H9 (cell line): Measurements from ENCODE around the gene ZNF622. TPM values are rescaled to one million over a fixed set of nuclear protein-coding genes. Genes with fewer than 3 reads are reported as not detected.

Experiments used
- DNase-seq: peaks from one replicate; pipeline ENCODE4 v3.0.0-alpha.2; 2017
- H2AFZ ChIP-seq: one replicate; pipeline ENCODE4 v1.6.1; 2013; ENCODE audit warnings: mild to moderate bottlenecking, low read length, control low read depth, moderate library complexity
- H2AK5ac ChIP-seq: 2 replicates; pipeline ENCODE4 v1.6.1; 2013; ENCODE audit warnings: low read length, control low read depth, mixed read lengths; ENCODE audit not compliant: insufficient read length
- H2BK120ac ChIP-seq: one replicate; pipeline ENCODE4 v1.6.1; 2013; ENCODE audit warnings: low read depth, mild to moderate bottlenecking, low read length, control low read depth, inconsistent platforms; ENCODE audit not compliant: poor library complexity, severe bottlenecking
- H2BK12ac ChIP-seq: 2 replicates; pipeline ENCODE4 v1.6.1; 2013; ENCODE audit warnings: low read length, control low read depth, mixed read lengths, low read depth; ENCODE audit not compliant: insufficient read length
- H2BK15ac ChIP-seq: 2 replicates; pipeline ENCODE4 v1.6.1; 2013; ENCODE audit warnings: low read depth, low read length, control low read depth
- H2BK20ac ChIP-seq: one replicate; pipeline ENCODE4 v1.6.1; 2013; ENCODE audit warnings: low read depth, mild to moderate bottlenecking, low read length, control low read depth, inconsistent platforms; ENCODE audit not compliant: poor library complexity, severe bottlenecking
- H2BK5ac ChIP-seq: 2 replicates; pipeline ENCODE4 v1.6.1; 2013; ENCODE audit warnings: low read length, control low read depth, mixed read lengths; ENCODE audit not compliant: insufficient read length
- H3K14ac ChIP-seq: 2 replicates; pipeline ENCODE4 v1.6.1; 2013; ENCODE audit warnings: low read length, control low read depth; ENCODE audit not compliant: insufficient read depth
- H3K18ac ChIP-seq: 2 replicates; pipeline ENCODE4 v1.6.1; 2013; ENCODE audit warnings: low read depth, mild to moderate bottlenecking, mixed read lengths, low read length, control low read depth; ENCODE audit not compliant: insufficient read length
- H3K23ac ChIP-seq: 2 replicates; pipeline ENCODE4 v1.6.1; 2013; ENCODE audit warnings: low read length, control low read depth, mixed read lengths, low read depth; ENCODE audit not compliant: insufficient read length
- H3K23me2 ChIP-seq: 2 replicates; pipeline ENCODE4 v1.6.1; 2013; ENCODE audit warnings: low read depth, mild to moderate bottlenecking, mixed read lengths, low read length, control low read depth; ENCODE audit not compliant: insufficient read length, poor library complexity, severe bottlenecking
- H3K27ac ChIP-seq: 2 replicates; pipeline ENCODE4 v1.5.1; 2013; ENCODE audit warnings: low read length, control low read depth, mixed read lengths, low read depth; ENCODE audit not compliant: insufficient read length
- H3K27me3 ChIP-seq: 2 replicates; pipeline ENCODE4 v1.6.1; 2013; ENCODE audit warnings: low read length, control low read depth, inconsistent platforms; ENCODE audit not compliant: insufficient read depth
- H3K4ac ChIP-seq: 2 replicates; pipeline ENCODE4 v1.6.1; 2013; ENCODE audit warnings: low read depth, mild to moderate bottlenecking, control low read depth, inconsistent platforms, low read length, moderate library complexity
- H3K4me1 ChIP-seq: 2 replicates; pipeline ENCODE4 v1.6.1; 2013; ENCODE audit warnings: low read length, control low read depth, inconsistent platforms; ENCODE audit not compliant: insufficient read depth
- H3K4me2 ChIP-seq: 2 replicates; pipeline ENCODE4 v1.6.1; 2013; ENCODE audit warnings: low read length, control low read depth, mixed read lengths; ENCODE audit not compliant: insufficient read length, insufficient read depth
- H3K56ac ChIP-seq: 2 replicates; pipeline ENCODE4 v1.6.1; 2013; ENCODE audit warnings: low read depth, mild to moderate bottlenecking, mixed read lengths, low read length, control low read depth; ENCODE audit not compliant: insufficient read length
- H3K79me1 ChIP-seq: 2 replicates; pipeline ENCODE4 v1.6.1; 2013; ENCODE audit warnings: low read depth, mild to moderate bottlenecking, moderate library complexity, low read length, control low read depth, inconsistent platforms; ENCODE audit not compliant: insufficient read depth, poor library complexity, severe bottlenecking
- H3K79me2 ChIP-seq: 2 replicates; pipeline ENCODE4 v1.6.1; 2013; ENCODE audit warnings: low read length, control low read depth, inconsistent platforms; ENCODE audit not compliant: insufficient read depth
- H3K9ac ChIP-seq: 2 replicates; pipeline ENCODE4 v1.6.1; 2013; ENCODE audit warnings: low read length, control low read depth, mixed read lengths; ENCODE audit not compliant: insufficient read length; ENCODE audit errors: extremely low read depth
- H3K9me3 ChIP-seq: one replicate; pipeline ENCODE4 v1.6.1; 2013; ENCODE audit warnings: low read depth, low read length, inconsistent platforms; ENCODE audit not compliant: control insufficient read depth
- H3T11ph ChIP-seq: one replicate; pipeline ENCODE4 v1.6.1; 2013; ENCODE audit warnings: mild to moderate bottlenecking, low read length, control low read depth, inconsistent platforms
- H4K20me1 ChIP-seq: one replicate; pipeline ENCODE4 v1.6.1; 2013; ENCODE audit not compliant: control insufficient read depth, insufficient read length, insufficient read depth
- H4K5ac ChIP-seq: 2 replicates; pipeline ENCODE4 v1.6.1; 2013; ENCODE audit warnings: low read depth, mild to moderate bottlenecking, mixed read lengths, low read length, control low read depth; ENCODE audit not compliant: insufficient read length
- H4K8ac ChIP-seq: replicated peaks from 2 replicates; pipeline ENCODE4 v1.6.1; 2013; ENCODE audit warnings: low read length, control low read depth, mixed read lengths, low read depth; ENCODE audit not compliant: insufficient read length
- H4K91ac ChIP-seq: 2 replicates; pipeline ENCODE4 v1.6.1; 2013; ENCODE audit warnings: low read depth, mild to moderate bottlenecking, moderate library complexity, mixed read lengths, low read length, control low read depth; ENCODE audit not compliant: insufficient read length
- H3K27ac Mint-ChIP-seq, 3 experiments: 2 replicates in 2 of 3; 3 replicates in 1 of 3; pipeline ENCODE4 v1.8.0; 2020 to 2021; ENCODE audit warnings: mixed read lengths in 3 of 3, mild to moderate bottlenecking in 1 of 3, moderate library complexity in 1 of 3
- H3K27me3 Mint-ChIP-seq: 2 replicates; pipeline ENCODE4 v1.8.0; 2021; ENCODE audit warnings: low read depth, mild to moderate bottlenecking, moderate library complexity, mixed read lengths
- H3K36me3 Mint-ChIP-seq, 3 experiments: 2 replicates in 2 of 3; 3 replicates in 1 of 3; pipeline ENCODE4 v1.8.0; 2020 to 2021; ENCODE audit warnings: low read depth in 3 of 3, mixed read lengths in 3 of 3; ENCODE audit not compliant: insufficient read depth in 1 of 3
- H3K4me1 Mint-ChIP-seq, 2 experiments: 2 replicates each; pipeline ENCODE4 v1.8.0; 2020; ENCODE audit warnings: mixed read lengths in 2 of 2
- H3K4me3 Mint-ChIP-seq, 2 experiments: 2 replicates in 1 of 2; 3 replicates in 1 of 2; pipeline ENCODE4 v1.8.0; 2020 to 2021; ENCODE audit warnings: mild to moderate bottlenecking in 2 of 2, mixed read lengths in 2 of 2, moderate library complexity in 1 of 2
- H3K9me3 Mint-ChIP-seq, 2 experiments: 2 replicates in 1 of 2; 3 replicates in 1 of 2; pipeline ENCODE4 v1.8.0; 2020; ENCODE audit warnings: mild to moderate bottlenecking in 2 of 2, mixed read lengths in 2 of 2, moderate library complexity in 1 of 2
- CTCF ChIP-seq: fragments of 200-600 bp; sonication (generic); conservative IDR thresholded peaks from 3 replicates; pipeline ENCODE4 v1.8.0; 2021; ENCODE audit warnings: antibody characterized with exemption, mild to moderate bottlenecking
- WGBS: extraction: QIAGEN DNeasy Blood & Tissue Kit; methylation state at CpG from one replicate; pipeline ENCODE4 v1.1.7; 2013; ENCODE audit warnings: missing lambda C conversion rate, low lambda C conversion rate, mixed read lengths; ENCODE audit not compliant: insufficient read length; ENCODE audit errors: extremely low coverage; 5-methylcytosine and 5-hydroxymethylcytosine counted together
- total RNA-seq: library from RNA; stranded (reverse); gene quantifications from 2 replicates; pipeline ENCODE4 v1.2.1, GENCODE V29; 2021

The ZNF622 gene
- total RNA-seq, 1 experiment from 2014 or later = 42.2 TPM

DNA sequence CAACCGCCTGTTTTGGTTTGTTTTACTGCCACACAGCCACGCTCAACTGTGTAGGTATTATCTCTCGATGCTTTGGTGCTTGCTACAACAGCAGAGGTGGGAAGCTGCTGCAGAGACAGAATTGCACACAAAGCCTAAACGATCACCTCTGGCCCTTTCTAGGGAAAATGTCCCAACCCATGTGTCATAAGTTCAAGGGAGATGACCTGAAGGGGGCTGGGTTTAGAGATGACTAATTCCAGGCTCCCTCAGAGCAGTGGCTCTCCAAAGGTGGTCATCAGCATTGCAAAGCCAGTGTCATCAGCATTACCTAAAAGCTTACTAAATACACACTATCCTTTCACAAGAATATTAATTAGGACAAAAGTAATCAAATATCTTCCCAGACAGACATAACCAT is 10.9 kb downstream of the ZNF622 start:
- Histone ChIP-seq H3K79me2 (no peaks in the 10 kb centered on the region; the same call in 1 of the 2 replicates), H2BK120ac (no peak overlapping the region)

More for the DNA sequence above, 10.9 kb downstream of the ZNF622 start:
- H3K36me3 Mint-ChIP-seq = peaks cover 27 to 68% (median 54%) of the 10 kb centered on the region in 3 experiments; a peak in 6 of 7 replicates
- Histone ChIP-seq H3K23me2 (no peaks in the 10 kb centered on the region), H2BK20ac (no peak overlapping the region), H3K23ac (no peak overlapping the region), H3K27me3 (no peaks in the 10 kb centered on the region), H3K27ac (no peak overlapping the region), H2BK5ac (no peak overlapping the region), H2BK15ac (no peak overlapping the region), H3K9me3 (no peaks in the 10 kb centered on the region), H3K79me1 (no peaks in the 10 kb centered on the region), H2AFZ (no peak overlapping the region), H3K56ac (no peak overlapping the region), H4K8ac (no peak overlapping the region), H3K18ac (no peak overlapping the region), H3K4me1 (no peaks in the 10 kb centered on the region), H3K14ac (no peak overlapping the region), H3K4ac (no peak overlapping the region), H2BK12ac (no peak overlapping the region), H4K91ac (no peak overlapping the region), H4K20me1 (no peaks in the 10 kb centered on the region), H2AK5ac (no peak overlapping the region), H3T11ph (no peak overlapping the region), H3K4me2 (no peak overlapping the region), H4K5ac (no peak overlapping the region), H3K9ac (no peak overlapping the region)
- no peaks in the 10 kb centered on the region for H3K9me3 Mint-ChIP-seq
- no peak for DNase-seq
- no peak for TF ChIP-seq CTCF
- H3K27me3 Mint-ChIP-seq = no peaks in the 10 kb centered on the region
- H3K4me1 Mint-ChIP-seq = peaks cover 3 to 8% of the 10 kb centered on the region in 2 experiments
- no CpG with 5 or more reads among the region's 4 CpGs for WGBS
- H3K4me3 Mint-ChIP-seq = no peak overlapping the region
- H3K27ac Mint-ChIP-seq = no peak overlapping the region
